ENCODE results near the gene RAB2B.

RAB2B gene

DNA sequence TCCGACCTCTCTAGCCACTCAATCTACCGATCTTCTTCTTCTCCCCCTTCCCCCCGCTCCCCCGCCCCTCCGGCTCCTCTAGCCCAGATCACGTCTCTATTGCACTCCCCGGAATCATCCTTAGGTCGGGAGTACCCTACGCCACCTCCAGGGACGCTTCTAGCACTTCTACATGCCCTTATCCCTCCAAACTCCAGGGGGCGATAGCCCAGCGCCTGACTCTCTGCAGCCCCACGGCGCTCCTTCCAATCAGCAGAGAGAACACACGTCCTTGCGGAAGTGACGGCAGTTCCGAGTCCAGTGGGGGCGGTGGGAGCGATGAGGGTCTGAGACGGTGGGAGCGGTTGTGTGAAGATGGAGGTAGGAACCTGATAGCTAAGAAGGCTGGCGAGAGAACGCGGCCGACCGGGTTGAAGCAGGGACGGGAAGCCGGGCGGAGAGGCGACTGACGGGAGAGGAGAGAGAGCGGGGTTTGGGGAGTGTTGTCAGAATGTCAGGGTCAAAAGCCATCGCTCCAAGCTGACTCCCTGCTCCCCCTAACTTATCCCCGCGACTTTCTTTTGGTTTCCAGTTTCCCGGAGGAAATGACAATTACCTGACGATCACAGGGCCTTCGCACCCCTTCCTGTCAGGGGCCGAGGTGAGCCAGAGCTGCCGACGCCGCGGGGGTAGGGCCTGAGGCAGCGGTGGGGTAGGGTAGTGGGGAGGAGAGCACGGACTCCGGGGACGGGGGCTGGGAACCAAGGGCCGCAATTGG lies at the start of gene RAB2B, which contains the start of gene TOX4:
Gene RAB2B, minus strand, starts transcription at position 35 of the 757 bp plus-strand sequence. CDS start 87 bp downstream, outside the sequence.
Gene TOX4, plus strand, starts transcription at position 271 of the 757 bp plus-strand sequence. Its CDS starts 84 bp downstream, at position 355.
- peak; percentile 98 for DNase-seq

DNA sequence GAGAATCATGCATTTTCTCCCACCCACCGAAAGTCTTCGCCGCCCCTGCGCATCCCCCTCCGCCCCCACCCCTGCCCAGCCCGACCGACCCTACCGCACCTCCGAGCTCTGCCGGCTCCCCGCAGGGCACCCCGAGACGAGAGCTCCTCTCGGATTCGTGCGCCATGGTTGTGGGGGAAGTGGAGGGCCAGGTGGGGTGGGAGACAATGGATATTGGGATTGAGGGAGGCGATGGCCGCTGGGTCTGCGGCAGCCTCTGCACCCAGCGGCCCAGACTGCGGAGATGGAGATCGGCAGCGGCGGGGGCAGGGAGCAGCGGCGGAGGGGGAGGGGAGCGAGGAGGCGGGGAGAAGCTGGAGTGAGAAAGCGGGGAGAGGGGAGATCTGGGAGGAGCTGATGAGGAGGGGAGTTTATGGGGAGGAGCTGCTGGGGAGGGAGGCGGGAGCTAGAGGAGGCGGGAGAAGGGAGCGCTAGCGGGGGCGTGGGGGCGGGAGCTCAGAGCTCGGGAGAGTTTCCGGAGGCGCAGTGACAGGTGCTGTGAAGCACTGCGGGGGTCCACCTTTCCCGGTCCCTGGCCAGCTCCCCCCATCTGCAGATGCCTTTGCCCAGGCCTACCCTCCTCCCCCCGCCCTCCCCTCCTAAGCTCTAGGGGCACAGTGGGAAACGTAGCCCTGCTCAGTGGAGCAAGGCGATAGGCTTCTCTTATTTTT lies 49.4 kb upstream of the RAB2B start, which contains the start of gene SALL2:
Gene SALL2, minus strand, starts transcription at position 385 of the 710 bp plus-strand sequence. Its CDS starts 219 bp downstream, at position 166.
- peak; percentile 86 for DNase-seq

DNA sequence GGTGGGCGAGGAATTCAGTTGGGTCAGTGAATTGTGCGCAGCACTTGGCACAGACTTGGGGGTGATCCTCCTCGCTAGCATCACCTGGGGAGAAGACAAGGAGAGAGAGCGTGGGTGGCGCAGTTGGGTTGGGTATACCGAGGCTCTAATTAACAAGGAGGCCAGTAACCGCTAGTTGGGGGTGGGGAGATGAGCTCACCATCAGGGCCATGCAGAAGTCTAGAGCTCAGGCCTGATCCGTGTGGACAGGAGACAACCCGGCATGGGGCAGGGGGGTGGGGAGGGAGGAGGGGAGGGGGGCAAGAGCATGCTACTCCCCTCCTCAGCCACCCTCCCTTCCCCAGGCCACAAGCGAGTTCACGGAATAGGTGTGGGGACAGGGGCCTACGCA lies 48.8 kb upstream of the RAB2B start:
- DNase-seq, result no peak

DNA sequence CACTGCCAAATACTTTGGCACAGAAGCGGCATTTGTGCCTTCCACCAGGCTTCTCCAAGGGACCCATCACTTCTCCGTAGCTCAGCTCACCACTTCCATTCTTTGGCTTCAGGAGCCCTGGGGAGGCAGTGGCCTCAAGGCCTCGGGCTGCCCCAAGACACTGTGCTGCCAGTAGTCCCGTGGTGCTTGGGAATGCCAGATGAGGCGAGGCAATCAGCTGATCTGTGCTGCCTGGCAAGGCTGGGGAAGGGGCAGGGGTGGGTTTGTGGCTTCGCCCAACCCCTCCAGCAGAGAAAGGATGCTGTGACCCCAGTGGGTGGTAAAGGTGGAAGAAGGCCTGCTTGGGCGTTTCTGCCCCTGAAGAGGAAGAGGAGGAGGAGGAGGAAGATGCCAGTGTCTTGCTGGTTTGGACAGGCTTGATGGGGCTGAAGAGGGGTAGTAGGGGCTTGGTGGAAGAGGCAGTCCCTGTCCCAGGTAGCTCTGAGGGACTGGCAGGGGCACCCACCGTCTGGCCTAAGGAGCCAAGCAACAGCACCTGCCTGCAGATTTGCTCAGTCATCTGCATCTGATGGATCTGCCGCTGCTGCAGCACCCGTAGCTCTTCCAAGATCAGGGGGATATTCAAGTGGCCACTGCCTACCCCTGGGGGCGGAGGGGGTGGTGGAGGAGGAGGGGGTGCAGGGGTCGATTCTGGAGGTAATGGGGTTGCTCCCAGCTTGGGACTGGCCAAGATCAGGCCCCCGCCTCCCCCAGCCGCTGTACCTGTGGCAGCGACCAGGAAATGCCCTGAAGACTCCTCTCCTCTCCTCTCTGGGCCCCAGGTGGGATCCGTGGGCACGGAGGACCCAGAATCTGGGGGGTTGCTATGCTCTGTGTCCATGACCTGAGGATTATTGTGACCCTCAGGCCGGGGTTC lies 48.1 kb upstream of the RAB2B start:
- DNase-seq, result no peak

DNA sequence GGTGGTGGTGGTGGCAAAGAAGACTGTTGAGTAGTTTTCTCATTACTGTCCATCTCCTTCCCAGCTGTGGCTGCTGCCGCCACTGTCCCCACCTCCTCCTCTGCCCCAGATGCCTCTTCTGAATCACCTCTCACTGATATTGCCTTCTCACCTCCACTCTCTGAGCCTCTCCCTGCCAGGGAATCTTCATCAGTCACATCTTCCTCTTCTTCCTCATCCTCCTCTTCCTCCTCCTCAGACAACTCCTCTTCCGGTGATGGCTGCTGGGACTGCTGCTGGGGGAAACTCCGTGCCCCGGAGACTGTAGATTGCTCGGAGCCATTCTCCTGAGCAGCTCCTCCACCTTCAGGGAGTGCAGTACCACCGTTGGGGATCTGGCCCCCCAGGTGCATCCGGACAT lies 46.4 kb upstream of the RAB2B start:
- no peak for DNase-seq

DNA sequence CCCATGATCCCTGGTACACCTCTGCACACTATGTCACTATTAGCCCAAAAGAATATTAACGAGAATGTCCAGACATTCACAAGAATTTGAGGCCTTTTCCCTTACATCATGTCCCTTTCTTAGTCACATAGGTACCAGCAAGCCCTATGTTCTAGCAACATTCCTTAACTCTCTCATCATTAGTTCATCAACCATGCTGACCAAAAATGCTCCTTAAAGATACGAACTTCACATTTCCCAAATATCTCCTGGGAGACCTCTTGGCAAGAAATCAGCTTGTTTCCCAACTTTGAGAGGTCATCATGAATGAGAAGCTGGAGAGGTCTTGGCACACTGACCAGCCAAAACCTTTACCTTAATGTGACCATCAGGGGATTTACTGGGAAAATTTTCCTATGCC lies 44.7 kb upstream of the RAB2B start:
- DNase-seq, result no peak

DNA sequence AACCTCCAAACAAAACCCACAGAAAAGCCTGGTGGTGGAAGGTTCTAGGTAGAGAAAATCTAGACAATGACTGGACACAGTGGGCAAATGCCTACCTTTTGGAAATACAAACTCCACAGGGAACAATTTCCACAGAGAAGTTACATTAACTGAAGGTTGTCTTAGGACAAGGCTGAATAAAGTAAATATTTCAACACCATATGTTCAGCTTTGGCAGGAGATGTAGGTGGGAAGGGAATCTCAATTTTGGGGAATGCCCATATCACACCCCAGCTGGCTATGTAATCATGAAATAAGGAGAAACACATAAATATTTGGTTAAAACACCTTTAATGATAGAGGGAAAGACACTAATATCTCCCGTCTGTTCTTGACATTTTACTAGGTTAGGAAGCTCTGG lies 44.0 kb upstream of the RAB2B start:
- DNase-seq, result no peak

DNA sequence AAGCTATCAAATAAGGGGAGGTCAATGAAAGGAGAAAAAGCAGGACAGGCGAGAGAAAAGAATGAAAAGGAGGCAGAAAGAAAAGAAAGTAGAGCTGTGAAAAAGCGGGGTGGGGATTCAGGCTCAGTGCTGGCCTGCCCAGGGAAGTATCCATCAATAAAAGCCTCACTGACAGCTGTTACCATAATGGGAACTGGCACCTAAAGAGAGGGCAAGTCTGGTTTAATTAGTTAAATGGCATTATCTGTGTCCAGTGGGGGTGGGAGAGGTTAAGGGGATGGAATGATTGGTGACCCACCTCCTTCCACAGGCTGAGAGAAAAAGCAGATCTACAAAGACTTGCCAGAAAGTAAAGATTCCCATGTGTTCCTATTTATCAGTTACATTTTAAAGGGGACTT lies 42.0 kb upstream of the RAB2B start:
- DNase-seq, result no peak

DNA sequence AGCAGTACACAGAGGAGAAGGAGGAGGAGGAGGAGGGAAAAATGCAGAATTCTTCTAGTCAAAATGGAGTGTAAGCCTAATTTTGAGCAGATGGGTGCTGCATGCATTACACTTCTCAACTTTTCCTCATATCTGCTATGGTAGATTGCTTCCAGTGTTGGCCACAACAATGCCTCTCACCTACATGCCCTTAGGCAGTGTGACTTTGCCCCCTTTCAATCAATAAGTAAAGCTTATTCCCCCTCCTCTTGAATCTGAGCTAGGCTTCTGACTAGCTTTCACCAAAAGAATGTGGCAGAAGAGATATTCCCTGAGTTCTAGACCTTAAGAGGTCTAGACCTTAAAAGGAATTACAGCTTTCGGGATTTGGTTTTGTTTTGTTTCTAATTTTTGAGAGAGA lies 37.6 kb upstream of the RAB2B start:
- no peak for DNase-seq

DNA sequence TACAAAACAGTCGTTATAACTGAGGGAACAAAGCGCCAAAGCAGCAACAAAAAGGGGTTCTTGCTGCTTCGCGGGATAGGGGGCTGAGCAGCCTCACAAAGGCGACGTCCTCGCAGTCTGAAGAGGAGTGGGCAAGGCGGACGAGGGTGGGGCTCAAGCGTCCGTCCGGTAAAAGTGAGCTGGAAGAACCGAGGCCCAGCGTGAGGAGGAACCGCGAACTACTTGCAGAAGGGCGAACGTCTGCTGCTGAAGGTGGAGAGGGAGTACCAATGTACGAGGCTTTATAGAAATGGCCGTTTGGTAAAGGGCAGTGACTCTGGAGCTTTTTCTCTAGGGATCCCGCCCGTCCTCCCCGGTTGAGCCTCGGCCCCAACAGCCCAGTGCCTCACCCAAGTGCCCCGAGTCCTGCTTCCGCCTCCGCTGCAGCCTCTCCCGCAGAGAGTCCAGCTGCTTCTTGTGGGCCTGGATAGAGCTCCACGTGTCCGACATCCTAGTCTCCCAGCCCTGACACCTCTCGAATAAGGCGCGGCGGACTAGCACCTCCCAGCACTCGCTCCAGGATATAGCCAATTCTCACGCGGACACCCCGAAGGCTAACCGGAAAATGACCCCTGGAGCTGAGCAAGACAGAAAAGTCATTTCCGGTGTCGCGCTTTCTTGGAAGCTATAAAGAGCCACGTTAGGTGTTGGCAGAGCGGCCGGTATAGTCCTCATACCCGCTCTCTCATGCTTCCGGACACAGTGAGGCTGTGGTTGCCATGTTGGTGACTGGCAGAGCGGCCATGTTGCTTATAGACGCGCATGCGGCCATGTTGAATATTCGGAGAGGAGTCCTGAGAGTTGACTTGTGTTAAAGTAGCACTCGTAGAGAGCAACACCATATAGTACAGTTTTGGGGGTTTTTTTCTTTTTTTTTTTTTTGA lies 34.2 kb upstream of the RAB2B start, which contains the start of gene METTL3:
Gene METTL3, minus strand, starts transcription at position 606 of the 923 bp plus-strand sequence. Its CDS starts 117 bp downstream, at position 489.
- peak; percentile 97 for DNase-seq

DNA sequence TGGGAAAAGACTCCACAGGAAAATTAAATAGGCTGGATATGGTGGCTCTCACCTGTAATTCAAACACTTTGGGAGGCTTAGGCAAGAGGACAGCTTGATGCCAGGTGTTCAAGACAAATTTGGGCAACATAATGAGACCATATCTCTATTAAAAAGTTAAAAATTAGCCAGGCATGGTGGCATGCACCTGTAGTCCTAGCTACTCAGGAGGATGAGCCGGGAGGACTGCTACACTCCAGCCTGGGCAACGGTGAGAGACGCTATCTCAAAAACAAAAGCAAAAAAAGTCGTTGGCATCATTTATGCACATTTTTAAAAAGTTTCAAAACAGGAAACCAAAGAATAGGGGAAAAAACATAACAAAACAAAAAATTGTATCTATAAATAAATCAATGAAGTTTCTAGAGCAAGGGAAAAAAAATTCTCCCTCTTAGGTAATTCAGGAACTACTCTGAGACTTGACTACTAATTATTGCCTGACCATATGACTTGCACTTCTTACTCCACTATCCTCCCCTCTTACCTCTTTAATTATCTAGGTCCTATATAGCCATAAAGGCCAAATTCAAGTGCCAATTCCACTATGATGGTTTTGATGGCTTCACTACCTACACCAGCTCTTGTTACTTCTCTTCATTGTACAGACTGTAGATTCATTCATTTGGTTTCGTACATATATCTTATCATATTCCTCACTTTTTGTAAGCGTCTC lies 32.8 kb upstream of the RAB2B start:
- DNase-seq, result no peak

DNA sequence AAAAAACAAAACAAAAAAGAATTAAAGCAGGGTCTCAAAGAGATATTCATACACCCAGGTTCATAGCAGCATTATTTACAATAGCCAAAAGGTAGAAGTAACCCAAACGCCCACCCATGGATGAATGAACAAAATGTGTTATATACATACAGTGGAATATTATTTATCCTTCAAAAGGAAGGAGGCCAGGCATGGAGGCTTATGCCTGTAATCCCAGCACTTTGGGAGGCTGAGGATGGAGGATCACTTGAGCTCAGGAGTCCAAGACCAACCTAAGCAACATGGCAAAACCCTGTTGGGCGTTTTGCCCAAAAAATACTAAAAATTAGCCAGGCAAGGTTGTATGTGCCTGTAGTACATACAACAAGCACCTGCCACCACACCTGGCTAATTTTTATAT lies 29.8 kb upstream of the RAB2B start:
- no peak for DNase-seq

DNA sequence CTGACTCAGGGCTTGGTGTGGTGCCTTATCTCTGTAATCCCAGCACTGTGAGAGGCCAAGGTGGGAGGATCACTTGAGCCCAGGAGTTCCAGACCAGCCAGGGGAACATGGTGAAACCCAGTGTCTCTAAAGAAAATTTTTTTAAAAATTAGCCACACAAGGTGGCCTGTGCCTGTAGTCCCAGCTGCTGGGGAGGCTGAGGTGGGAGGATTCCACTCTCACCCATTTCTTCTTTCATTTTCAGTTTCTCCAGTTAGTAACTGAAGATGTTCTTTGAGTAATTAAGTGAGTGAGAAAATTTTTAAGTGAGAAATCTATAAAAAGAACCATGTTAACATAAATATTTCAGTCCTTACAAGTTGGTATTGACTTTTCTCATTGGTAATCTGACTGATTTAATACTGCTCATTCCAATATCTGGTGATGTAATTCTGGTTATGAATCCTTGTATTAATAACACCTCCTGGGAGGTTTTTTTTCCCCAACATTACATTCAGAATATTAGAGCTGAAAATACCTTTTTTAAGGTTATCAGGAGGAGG lies 28.3 kb upstream of the RAB2B start:
- DNase-seq, result no peak

DNA sequence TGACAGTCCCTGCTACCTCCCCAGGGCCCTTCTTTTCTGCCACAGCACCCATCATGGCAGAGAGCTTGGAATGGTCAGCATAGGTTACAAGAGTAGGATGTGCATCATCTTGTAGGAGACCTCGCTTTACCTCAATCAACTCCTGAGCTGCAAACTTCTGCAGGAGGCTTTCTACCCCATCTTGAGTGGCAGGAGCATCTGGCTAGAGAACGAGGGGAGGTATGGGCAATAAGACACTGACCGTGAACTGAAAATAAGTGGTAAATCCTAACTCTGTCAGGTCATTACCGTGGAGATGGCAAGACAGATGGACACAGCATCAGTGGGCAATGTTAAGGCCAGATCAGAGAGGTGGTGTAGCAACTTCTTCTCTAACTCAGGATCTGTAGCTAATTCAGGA lies 26.6 kb upstream of the RAB2B start:
- no peak for DNase-seq

DNA sequence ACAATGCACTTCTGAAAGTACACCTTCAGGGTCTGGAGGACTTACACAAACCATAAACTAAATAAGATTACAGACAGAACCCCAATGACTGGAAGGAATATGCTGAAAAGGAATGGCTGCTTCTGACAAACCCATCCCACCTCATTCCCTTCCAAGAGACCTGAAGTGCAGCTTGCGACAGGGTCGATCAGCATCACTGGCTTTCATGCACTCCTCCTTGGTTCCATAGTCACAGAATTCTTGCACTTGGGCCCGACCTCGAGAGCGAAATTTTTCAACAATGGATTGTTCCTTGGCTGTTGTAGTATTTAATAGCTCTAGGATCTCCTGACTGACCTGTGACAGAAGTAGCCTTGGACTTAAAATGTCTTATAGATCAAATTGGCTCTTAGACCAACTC lies 24.8 kb upstream of the RAB2B start:
- DNase-seq, result no peak

DNA sequence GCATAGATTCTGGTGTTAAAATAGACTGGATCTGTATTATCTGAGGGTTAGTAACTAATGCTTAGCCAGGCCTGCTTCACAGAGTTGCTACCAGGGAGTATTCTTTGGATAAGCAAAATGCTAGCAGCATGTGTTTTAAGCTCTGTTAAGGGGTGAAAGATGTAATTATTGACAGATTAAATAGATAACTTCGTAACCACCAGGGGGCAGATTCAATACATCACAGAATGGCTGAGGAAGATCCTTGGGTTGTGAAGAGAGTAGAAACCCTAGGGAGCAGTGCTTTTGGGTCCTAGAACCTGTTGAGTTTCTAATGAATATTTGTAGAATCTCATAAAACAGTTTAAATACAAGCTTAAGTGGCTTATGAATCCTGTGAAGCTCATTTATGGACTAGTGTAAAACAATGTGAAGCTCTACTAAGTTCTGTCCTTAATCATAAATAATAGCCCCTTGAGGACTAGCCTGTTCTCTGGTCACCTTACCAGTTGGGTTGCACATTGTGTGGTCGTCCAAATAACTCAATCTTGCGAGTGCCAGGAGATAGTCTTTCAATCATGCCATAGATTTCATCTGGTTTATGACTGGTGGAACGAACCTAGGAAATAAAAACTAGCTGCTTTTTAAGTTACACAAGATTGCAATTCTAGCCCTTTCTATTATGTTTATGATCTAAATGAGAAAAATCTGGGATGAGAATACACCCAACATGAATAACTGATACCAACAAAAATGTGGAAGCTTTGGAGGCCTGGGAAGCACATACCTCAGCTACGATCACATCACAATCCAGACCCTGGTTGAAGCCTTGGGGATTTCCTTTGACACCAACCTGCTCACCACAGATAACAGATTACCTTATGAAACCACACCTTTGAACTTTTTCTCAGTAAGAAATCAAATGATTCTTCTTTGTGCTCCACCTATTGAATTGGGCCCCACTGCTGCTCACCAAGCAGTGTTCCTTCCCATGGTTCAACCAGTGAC lies 22.1 kb upstream of the RAB2B start:
- no peak for DNase-seq

DNA sequence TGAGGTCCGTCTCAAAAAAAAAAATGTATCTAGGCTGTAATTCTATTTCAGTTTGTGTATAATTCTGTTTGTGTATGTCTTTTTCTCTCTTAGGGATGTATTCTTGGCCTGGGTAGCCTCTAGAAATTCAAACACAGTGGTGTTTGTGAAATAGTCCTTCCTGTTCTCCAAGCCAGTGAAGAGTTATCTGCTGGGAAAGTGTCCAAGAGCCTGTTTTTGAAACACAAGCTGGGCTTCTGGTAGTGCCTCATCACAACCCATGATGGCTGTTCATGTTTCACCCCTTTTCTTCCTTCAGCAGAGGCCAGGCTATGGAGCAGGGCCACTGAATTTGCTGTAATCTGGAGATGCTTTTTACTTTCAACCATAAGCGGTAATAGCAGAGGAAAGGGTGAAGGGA lies 19.7 kb upstream of the RAB2B start:
- no peak for DNase-seq

DNA sequence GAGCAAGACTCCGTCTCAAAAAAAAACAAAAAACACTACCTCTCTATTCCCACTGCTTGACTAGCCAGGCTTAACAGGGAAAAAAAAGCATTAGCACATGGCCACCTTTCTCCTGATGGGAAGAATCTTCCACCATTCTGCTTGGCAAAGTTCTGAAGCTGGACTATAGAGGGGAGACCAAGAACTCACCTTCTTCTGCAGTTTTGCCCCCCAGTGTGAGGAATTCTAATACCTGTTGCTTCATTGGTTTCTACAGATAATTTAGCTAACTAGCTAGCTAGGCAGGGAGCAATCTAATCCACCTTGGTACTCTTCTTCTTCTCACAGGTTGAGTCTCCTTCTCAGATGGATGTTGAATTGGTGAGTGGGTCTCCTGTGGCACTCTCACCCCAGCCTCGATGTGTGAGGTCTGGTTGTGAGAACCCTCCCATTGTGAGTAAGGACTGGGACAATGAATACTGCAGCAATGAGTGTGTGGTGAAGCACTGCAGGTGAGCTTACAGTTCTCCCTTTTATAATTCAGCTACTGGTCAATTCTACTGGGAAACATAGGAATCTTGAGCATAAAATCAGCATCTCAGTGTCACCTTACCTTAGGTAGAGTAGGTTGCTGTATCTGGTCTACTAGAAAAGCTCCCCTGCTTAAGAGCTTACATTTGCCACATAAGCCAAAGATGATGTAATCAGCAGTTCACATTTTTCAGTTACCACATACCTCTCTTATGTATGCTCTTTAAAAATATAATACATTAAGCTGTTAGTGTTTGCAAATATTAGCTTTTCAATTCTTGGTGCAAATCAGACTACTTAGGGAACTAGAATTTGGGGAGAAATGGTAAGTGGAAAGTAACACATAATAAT lies 18.4 kb upstream of the RAB2B start:
- no peak for DNase-seq

All from activated effector memory CD4-positive, alpha-beta T cell treated with anti-CD3 and anti-CD28 coated beads, Interleukin-2, amount 50 U/mL, for 16 hours (primary cell).